ENCODE results near the gene YWHAH. TPM values are rescaled to one million over a fixed set of nuclear protein-coding genes. Genes with fewer than 3 reads are reported as not detected.

YWHAH gene
- total and polyA plus RNA-seq, 2 of the 8 experiments (the other 6 are each of a cell fraction or from before 2014, with no cell fraction given), result 146 to 247 TPM

- TF ChIP-seq CHD7 (IDR thresholded peaks at IDR 0.05; ENCODE audit: insufficient replicate concordance, low read length) (no peak), CTCF (IDR thresholded peaks at IDR 0.05; ENCODE audit: control extremely low read depth in 1 of 3, insufficient read depth in 1 of 3, low read depth in 1 of 3, low read length in 3 of 3) (no peak), CBX5 (IDR thresholded peaks at IDR 0.05; ENCODE audit: low read depth, low read length) (no peak)
Measured at GRCh38 chr22:31933816-31934482, 10.4 kb upstream of the YWHAH start (continued).

All from H1 (cell line).